Gastrocnemius medialis (tissue), 4 donors: ENCODE data around the gene LAMA1.

Source experiments
- POLR2A ChIP-seq, 2 donors: fragments of 450-650 bp; IDR thresholded peaks; one replicate each; pipeline ENCODE4 v1.6.1; 2017; ENCODE audit warnings: antibody characterized with exemption in 2 of 2, mild to moderate bottlenecking in 2 of 2, moderate library complexity in 2 of 2
- TF ChIP-seq, protein P1 (sequence below), 5 experiments: fragments of 450-650 bp in 3 of 5; fragments of 200-600 bp in 2 of 5; sonication (generic) in 2 of 5; IDR thresholded peaks in 4 of 5; conservative IDR thresholded peaks in 1 of 5; 1 replicate in 4 of 5; 2 replicates in 1 of 5; pipeline ENCODE4 v1.5.1; 2016 to 2019; ENCODE audit warnings: antibody characterized with exemption in 5 of 5, mild to moderate bottlenecking in 3 of 5, moderate library complexity in 3 of 5

DNA sequence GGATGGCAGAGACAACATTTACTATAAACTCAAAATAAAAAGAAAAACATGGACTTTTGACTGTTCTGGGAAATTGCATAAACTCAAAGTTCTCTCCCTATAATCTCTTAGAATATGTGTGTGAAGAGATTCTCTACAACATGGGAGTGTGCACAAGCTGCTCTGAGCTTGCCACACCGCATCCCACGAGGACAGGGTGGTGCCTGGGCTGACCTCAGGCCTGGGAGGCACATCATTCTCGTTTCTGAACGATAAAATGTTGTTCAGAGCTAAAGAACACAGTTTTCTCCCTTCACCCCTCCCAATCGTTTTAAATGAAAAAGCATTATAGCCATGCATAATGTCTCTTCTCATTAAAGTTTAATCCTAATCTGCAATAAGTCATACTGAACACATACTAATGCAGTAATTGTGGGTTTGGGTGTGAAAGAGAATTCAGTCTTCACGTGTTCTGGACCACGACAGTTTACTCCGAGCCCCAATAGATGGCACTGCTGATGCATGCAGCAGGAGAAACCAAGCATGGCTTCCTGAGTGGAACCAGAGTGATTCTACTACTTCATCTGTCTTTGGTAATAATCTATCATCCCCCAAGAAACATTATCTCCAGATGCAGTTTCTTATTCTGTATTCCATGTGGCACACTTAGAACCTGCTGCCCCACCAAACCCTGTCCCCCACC is 46.9 kb upstream of the LAMA1 start:
- TF ChIP-seq, protein P1, sequence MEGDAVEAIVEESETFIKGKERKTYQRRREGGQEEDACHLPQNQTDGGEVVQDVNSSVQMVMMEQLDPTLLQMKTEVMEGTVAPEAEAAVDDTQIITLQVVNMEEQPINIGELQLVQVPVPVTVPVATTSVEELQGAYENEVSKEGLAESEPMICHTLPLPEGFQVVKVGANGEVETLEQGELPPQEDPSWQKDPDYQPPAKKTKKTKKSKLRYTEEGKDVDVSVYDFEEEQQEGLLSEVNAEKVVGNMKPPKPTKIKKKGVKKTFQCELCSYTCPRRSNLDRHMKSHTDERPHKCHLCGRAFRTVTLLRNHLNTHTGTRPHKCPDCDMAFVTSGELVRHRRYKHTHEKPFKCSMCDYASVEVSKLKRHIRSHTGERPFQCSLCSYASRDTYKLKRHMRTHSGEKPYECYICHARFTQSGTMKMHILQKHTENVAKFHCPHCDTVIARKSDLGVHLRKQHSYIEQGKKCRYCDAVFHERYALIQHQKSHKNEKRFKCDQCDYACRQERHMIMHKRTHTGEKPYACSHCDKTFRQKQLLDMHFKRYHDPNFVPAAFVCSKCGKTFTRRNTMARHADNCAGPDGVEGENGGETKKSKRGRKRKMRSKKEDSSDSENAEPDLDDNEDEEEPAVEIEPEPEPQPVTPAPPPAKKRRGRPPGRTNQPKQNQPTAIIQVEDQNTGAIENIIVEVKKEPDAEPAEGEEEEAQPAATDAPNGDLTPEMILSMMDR (IDR thresholded peaks at IDR 0.05 in 4 of 5, conservative IDR thresholded peaks at IDR 0.05 in 1 of 5): peak in 1 of 5 experiments; percentile 13
- TF ChIP-seq POLR2A (IDR thresholded peaks at IDR 0.05): no peak
